NCI-H345 treated with DMSO at 0.1 percent for 48 hours (cell line): ENCODE measurements around the gene SLC38A8.

Experiments
- DNase-seq: peaks from one replicate; lab custom pipeline; 2025; ENCODE audit not compliant: unreplicated experiment; lab: John Stamatoyannopoulos, UW

The SLC38A8 gene

DNA sequence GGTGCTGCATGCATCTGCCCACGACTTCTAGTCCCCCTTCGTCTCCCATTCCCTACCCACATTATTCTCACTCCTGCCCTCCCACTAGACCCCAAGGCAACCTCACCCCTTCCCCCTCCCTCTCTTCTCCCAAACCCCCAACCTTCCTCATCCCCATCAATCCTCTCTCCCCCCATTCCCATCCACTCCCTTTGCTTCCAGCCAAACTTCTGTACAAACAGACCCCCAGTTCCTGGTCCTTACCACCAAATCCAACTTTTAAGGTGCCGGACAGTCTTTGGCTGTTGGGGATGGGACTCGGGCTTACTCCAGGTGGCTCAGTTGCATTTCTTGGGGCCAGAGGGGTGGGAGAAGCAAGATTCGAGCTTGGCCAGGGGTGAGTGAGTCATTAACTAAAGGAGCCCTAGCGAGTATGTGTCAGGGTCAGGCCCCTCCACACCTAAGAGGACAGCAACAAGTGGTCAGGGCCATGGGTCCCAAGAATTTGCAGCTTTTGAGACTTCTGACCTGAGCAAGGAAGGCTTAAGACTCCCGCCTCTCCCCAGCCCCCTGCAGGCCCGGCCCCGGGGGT is at the start of gene SLC38A8:
Gene SLC38A8 (minus strand): TSS at position 488 of the 571 bp plus-strand sequence. CDS start 638 bp downstream, outside the sequence.
- DNase-seq = no peak

DNA sequence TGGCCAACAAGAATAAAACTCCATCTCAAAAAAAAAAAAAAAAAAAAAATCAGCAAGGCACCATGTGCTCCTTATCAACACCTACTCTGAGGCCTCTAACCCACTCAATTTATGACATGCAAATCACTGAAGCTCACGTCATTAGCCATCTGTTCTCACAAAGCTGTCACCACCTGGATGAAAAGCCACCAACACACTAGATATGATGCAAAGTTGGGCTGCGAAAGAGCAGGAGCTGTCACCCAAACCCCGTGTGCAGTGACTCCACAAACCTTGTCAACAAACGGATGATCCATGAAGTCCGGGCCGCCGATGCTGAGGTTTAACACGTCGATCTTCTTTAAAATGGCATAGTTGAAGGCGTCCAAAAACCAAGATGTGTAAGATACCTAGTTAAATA is 48.9 kb upstream of the SLC38A8 start:
- no peak for DNase-seq

DNA sequence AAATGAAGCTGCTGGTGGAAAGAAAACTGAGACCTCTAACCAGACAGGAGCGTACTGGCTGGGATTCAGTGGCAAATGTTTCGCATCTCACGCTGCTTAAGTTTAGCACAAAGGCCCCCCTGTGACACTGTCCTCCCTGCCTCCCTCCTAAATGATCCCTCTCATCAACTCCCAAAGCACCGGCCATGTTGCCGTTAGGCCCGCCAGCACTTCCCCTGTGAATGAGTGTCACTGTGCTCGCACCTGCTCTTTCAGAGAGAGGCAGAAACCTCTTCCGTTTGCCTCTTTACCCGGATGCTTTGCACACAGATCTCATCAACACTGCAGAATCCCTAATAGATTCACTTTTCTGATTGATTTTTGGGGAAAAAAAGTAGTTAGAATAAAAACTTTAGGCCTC is 47.6 kb upstream of the SLC38A8 start:
- DNase-seq = no peak

DNA sequence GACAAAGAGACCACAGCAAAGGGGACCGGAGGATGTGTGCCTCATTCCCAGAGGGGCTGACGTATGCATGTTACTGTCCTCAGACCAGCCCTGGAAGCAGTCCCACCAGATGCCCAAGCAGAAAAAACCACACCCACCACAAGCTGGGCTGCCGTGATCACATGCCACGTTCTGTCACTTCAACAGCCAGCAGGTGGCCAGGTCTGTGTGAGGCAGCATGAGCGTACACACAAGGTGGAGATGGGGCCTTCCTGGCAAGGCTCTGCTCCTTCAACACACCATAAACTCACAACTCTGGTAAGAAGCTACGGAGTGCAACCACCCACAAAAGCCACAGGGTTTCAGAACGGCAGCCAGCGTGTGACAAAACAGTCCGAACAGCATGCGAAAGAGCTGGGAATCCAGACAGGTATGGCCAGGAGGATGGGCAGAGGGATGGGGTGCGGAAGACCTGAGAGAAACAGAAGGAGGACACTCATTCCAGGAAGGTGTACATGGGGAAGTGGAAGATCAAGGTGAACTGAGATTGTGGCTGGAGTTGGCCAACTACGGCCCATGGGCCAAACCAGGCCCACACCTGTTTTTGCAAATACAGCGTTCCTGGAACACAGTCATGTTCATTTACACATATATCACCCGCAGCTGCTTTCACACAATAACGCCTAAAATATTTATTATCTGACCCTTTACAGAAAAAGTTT is 46.2 kb upstream of the SLC38A8 start:
- DNase-seq = no peak

DNA sequence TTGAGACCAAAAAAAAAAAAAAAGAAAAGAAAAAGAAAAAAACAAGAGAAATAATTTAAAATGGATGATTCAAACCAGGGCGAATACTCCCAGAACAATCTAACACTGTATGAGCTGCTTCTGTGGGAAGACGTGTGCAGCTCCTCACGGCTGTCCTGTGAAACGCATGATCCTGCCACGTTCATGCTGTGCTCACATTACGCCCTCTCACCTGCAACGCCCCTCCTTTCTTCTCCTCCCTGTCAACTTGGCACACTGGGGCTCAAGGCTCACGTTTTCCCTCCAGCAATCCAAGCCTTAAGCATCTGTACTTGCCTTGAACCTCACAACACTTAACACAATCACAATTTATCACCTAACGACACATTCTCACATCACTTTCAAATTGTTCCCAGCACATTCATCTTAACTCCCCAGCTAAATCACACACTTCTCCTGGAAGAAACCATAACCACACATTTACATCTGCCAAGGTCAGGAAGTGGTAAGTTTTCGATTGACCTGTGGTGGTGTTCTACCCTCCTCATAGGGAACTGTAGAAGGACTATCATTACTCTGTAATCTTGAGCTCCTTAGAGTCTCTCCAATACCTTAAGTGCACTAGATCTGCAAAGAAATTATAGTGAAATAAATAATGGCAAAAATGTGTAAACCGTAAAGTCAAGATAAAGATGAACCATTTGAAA is 45.0 kb upstream of the SLC38A8 start:
- no peak for DNase-seq

DNA sequence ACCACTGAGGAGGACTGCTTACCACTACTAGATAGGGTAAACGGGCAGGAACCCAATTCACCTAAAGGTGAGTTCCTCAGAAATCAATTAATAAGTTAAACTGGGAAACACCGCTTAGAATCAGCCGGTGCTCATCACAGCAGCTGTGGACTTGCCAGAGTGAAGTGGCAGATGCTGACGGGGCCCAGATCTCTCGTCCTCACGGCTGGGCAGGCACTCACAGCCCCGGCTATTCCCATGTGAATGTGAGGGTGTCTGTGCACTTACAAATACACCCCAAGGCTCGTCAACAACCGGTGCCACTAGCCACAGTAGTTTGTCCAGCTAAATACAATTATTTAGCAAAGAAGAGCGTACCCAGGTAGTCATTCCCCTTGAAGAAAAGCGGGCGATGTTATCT is 44.4 kb upstream of the SLC38A8 start:
- DNase-seq = no peak

DNA sequence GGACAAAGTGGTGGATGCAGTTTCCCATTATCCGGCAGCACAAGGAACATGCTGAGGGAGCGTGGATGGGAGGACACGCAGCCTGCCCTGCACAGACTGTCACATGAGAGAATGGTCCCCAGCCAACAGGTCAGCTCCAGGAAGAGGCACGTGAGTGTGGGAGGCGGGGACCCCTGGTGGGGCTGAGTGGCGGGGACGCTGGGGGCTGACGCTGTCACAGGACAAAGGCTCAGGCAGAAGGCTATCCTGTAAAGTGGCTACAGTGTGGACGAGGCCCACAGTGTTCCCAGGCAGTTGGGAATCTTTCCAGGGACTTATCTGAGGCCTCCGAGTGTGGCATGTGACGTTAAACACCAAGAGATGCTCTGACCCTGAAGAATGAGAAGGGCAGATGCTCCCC is 43.7 kb upstream of the SLC38A8 start:
- no peak for DNase-seq

DNA sequence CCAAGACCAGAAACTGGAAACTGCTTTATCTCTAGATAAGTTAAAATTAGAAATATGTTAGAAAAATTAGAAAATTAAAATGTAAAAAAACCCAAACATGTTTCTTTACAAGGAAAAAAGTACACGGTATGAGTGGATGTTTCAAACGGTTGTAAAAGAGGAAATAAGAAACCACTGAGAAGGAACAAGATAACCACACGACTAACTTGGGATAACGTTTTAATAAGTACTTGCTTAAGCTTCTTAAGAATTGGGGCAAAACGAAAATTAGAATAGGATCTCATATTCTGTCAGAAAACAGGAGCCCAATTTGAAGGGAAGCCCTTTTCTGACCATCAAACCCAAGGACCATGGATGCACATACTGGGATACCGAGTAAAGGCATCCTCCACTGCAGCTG is 43.2 kb upstream of the SLC38A8 start:
- no peak for DNase-seq

DNA sequence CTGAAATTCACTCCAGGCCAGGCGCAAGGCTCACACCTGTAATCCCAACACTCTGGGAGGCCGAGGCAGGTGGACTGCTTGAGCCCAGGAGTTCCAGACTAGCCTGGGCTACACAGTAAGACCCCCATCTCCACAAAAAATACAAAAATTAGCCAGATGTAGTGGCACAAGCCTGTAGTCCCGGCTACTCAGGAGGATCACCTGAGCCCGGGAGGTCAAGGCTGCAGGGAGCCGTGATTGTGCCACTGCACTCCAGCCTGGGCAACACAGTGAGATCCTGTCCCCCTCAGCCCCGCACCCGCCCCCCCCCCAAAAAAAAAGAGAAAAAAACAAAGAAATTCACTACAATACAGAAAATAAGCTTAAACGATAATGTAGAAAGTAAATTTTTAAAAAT is 42.7 kb upstream of the SLC38A8 start:
- no peak for DNase-seq

DNA sequence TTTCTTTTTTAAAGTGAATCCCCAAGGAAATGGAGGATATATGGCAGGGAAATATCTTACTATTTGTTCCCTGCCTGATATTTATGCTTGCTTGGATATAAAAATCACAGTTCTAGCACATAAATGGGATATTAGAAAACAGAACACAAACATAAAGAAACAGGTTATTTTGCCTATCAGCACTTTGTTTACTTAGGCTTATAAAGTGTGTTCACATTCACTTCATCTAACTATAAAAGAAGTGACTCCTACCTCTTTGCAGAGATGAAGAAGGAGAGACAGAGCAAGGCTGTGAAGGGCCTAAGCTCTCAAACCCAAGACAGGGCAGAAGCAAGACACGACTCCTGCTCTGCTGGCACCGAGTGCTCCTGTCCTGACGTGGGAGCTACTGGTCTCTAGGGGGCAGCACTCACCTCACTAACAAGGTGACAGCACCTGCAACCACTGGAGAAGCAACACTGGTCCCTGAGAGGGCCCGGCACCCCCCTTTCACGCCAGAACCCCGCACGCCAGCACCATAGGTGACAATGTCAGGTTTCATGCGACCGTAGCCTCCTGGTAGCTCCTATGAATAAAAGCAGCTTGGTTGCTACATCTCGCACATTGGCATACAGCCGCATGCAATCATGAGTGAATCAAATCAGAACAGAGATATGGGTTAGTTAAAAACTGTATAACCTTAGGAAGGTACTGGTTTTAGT is 42.1 kb upstream of the SLC38A8 start:
- peak; percentile 16 for DNase-seq

DNA sequence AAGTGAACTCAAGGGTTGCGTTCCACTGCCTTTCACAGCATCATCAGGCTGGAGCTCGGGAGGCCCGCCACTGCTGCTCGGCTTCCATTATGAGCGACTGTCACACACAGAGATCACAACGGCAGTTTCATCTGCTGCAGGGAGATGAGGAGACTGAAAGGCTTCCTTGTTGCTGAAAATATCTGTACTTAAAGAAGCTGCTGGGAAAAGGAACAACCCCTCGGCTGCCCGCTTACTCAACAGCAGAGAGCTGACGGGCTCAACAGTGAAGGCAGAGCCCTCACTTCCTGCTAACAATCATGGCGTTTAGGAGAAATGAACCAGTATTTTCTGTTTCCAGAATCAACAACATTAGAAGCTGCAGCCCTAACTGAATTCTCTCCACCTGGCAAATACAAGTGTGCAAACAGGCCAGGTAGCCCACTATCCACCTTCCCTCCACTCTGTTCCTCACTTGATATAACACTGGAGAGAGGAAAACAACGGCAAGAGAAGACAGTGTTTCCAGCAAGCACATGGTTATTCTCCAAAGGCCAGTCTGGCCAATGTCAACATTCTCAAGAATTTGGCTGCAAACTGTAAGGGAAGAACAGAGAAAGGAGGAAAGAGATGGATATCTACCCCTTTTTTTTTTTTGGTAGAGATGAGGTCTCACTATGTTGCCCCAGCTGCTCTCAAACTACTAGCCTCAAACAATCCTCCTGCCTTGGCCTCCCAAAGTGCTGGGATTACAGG is 40.4 kb upstream of the SLC38A8 start:
- DNase-seq = no peak

DNA sequence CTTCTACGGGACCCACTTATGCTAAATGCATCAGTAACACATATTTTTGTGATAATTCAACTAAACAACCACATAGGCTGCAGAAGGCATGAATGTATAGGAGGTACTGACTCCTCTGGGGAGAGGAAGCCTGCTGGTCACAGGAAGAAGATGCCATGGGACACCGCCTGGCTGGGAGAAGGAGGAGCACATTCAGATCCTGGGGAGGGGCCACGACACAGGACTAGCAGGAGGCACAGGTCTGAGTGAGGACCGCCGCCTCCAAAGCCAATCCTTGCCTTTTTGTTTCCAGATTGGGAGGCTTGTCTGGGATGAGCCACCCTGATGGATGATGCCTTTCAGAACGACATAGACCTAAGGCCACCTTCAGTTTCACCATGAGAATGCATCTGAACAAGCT is 39.5 kb upstream of the SLC38A8 start:
- no peak for DNase-seq

DNA sequence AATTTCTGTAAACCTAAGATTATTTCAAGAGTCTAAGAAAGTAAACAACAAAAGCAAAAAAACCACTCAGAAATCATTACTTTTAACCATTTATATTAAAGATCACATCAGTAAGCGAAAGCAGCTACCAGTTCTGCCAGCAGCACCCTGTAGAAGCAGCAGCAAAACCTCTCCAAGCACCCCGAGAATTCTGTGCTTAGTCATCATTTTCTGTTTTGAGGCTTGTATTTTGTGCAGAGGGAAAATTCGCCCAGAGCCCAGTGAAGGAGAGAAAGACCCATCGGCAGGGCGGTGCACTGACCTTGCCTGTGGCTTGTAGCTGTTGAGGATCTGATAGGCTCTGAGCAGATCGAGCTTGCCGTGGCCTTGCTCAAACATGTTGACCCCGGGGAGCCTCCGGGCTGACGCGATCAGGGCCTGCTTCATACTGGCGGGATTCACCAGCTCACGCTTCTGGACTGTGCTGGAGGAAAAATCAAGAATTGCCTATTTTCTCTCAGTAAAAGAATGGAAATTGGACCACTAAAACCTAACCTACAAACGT is 38.9 kb upstream of the SLC38A8 start:
- no peak for DNase-seq

DNA sequence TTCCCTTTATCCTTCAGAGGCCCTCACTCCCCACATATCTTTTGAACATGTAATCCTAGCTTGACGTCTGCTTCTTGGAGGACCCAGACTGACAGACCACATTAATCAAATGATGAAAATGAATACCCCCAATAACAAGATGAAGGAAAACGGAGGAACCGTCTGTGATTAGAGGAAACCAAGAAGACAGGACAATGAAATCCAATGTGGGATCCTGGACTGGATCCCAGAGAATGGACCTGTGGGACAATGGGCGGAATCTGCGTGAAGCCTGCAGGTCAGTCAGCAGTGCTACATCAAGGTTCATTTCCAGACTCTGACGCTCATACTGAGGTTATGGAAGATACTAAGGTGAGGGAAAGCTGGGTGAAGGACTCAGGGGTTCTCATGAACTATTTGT is 38.2 kb upstream of the SLC38A8 start:
- no peak for DNase-seq

DNA sequence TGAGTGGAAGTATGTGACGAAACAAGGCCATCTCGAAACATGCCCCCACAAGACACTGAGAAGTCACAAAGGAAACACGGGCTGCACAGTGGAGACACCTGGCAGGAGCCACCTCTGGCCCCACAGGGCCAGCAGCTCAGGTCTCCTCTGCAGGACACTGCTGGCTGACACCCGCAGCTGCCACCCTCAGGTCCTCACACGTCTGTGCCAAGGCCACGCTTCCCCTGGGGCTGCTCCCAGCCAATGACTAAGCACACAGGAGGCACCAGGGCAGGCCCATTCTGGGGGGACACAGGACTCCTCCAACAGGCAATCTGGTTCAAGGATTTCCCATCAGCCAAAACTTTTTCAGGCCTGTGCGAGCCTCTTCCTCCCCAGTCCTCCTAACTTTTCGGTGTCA is 37.8 kb upstream of the SLC38A8 start:
- no peak for DNase-seq

DNA sequence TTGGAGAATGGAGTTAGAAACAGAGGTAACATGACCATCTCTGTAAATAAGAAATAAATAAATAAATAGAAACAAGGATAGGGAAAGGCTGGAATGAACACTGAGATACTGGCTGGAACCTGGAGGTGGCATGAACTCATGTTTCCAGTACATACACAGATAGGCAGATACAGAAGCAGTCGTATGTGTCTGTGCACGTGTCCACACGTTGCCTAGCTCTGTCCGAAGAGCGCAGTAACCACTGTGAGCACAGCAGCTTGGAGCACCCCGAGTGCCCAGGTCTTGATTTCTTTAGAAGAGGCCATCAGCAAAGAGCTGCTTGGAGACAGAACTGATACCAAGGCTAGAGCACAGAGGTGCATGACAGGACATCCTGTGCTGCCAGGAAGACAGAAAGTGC is 37.1 kb upstream of the SLC38A8 start:
- DNase-seq = no peak

DNA sequence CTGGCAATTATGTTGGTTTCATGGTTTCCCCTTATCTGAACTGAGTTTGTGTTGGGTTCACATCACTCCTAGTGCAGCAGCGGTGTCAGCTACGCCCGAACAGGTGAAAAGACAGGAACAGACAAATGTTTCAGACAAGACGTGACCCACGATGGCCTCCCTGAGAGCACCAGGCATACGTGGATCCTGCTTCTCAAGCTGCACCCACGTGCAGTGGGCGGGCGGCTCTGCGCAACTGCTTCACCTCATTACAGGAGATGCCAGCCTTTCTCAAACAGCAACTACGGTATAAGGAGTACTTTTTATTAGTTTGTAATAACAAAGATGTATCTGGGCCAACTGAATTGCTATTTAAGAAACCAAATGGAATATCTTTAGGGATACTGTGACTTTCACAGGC is 32.8 kb upstream of the SLC38A8 start:
- DNase-seq = no peak

DNA sequence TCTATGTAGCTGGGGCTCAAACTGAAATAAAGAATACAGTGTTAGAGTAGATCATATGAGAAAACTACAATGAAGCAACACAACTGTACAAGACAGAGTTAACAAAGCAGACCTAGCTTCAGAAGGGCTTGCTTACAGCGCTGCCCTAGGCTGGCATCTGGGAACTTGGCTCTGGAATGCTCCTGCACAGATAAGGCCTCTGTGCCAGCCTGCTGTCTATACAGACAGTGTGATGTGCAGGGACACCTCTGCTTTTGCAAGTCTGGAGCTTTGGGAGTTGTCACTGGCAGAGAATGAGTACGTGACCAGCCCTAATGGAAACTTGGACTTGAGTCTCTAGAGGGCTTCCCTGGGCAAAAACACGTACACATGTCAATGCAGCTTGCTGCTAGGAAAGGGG is 32.1 kb upstream of the SLC38A8 start:
- DNase-seq = no peak

DNA sequence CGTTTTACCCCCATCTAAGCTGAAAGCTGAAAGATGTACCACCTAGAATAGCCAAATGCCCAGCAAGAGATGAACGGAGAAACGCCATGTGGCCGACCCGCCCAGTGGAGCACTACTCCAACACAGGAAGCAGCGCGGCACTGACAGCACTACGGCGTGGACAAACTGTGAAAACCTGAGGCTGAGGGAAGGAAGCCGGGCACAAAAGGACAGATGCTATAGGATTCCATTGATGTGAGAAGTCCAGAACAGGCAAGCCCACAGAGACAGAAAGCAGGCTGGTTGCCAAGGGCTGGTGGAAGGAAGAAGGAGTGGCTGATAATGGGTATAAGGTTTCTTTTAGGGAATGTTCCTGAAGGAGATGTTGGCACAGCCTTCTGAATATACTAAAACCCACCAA is 29.4 kb upstream of the SLC38A8 start:
- DNase-seq = no peak

DNA sequence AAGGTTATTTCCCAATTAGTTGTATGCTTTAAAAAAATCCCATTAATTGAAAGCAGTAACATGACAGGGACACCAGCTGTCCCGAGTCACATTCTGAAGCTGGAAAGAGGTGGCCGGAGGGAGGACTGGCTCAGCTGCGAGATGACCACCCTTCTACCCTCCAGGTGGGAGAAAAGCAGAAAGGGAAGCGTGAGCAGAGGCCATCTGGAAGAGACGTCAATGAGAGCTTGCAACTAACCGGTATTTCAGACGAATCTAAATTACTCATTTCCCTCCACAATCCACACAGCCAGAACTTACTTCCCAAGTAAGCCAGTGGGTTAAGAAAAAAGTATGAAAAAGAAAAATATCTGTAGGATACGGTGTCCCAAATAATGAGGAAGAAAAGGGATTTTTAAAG is 28.5 kb upstream of the SLC38A8 start:
- DNase-seq = no peak

DNA sequence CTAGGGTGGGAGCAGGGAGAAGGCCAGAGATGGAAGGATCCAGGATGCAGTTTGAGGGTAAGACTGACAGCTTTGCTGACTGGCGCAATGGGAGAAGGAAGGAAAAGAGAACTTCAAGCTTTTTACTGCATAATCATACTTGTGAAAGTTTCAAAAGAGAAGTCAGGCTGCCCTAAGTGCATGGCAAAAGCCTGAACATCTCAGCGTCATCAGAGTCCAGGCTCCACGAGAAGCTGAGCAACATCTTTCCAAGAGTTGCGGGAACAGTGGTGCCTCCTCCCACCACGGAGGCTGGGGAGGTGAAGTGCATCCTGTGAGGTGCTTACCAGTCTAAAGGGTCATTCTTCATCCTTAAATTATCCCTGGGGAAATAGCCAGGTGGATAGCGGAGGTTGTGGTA is 26.9 kb upstream of the SLC38A8 start:
- no peak for DNase-seq
